IMR-90 (cell line): ENCODE measurements around the gene PALS1.

ENCODE experiments used
- CEBPB ChIP-seq: IDR thresholded peaks from 2 replicates; pipeline ENCODE4 v1.6.1; 2012; ENCODE audit warnings: low read depth, low read length, improper control_type of control experiment
- FOS ChIP-seq: fragments of 150-350 bp; IDR thresholded peaks from 2 replicates; pipeline ENCODE4 v1.6.1; 2016; ENCODE audit warnings: low read depth, low read length
- POLR2A ChIP-seq: IDR thresholded peaks from 2 replicates; pipeline ENCODE4 v1.6.1; 2012; ENCODE audit warnings: mild to moderate bottlenecking, low read depth, low read length
- SMC3 ChIP-seq: fragments of 150-350 bp; IDR thresholded peaks from 2 replicates; pipeline ENCODE4 v1.6.1; 2016; ENCODE audit warnings: low read depth, mild to moderate bottlenecking, antibody characterized with exemption, low read length, moderate library complexity
- TF ChIP-seq, protein P1 (sequence below): conservative IDR thresholded peaks from 2 replicates; pipeline ENCODE4 v1.5.1; 2012; ENCODE audit warnings: mild to moderate bottlenecking, low read depth, low read length, improper control_type of control experiment
- TF ChIP-seq, protein P2 (sequence below): fragments of 150-350 bp; IDR thresholded peaks from 2 replicates; pipeline ENCODE4 v1.6.1; 2017; ENCODE audit warnings: mild to moderate bottlenecking, antibody characterized with exemption, low read length, low read depth
- TF ChIP-seq, protein P3 (sequence below): fragments of 150-350 bp; IDR thresholded peaks from 2 replicates; pipeline ENCODE4 v1.6.1; 2016; ENCODE audit warnings: low read depth, mild to moderate bottlenecking, low read length, moderate library complexity, borderline replicate concordance

- TF ChIP-seq, protein P1, sequence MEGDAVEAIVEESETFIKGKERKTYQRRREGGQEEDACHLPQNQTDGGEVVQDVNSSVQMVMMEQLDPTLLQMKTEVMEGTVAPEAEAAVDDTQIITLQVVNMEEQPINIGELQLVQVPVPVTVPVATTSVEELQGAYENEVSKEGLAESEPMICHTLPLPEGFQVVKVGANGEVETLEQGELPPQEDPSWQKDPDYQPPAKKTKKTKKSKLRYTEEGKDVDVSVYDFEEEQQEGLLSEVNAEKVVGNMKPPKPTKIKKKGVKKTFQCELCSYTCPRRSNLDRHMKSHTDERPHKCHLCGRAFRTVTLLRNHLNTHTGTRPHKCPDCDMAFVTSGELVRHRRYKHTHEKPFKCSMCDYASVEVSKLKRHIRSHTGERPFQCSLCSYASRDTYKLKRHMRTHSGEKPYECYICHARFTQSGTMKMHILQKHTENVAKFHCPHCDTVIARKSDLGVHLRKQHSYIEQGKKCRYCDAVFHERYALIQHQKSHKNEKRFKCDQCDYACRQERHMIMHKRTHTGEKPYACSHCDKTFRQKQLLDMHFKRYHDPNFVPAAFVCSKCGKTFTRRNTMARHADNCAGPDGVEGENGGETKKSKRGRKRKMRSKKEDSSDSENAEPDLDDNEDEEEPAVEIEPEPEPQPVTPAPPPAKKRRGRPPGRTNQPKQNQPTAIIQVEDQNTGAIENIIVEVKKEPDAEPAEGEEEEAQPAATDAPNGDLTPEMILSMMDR, result no peak
- TF ChIP-seq, protein P2, sequence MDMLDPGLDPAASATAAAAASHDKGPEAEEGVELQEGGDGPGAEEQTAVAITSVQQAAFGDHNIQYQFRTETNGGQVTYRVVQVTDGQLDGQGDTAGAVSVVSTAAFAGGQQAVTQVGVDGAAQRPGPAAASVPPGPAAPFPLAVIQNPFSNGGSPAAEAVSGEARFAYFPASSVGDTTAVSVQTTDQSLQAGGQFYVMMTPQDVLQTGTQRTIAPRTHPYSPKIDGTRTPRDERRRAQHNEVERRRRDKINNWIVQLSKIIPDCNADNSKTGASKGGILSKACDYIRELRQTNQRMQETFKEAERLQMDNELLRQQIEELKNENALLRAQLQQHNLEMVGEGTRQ, result no peak
- TF ChIP-seq SMC3 (no peak), POLR2A (no peak), FOS (no peak), CEBPB (no peak)
- TF ChIP-seq, protein P3, sequence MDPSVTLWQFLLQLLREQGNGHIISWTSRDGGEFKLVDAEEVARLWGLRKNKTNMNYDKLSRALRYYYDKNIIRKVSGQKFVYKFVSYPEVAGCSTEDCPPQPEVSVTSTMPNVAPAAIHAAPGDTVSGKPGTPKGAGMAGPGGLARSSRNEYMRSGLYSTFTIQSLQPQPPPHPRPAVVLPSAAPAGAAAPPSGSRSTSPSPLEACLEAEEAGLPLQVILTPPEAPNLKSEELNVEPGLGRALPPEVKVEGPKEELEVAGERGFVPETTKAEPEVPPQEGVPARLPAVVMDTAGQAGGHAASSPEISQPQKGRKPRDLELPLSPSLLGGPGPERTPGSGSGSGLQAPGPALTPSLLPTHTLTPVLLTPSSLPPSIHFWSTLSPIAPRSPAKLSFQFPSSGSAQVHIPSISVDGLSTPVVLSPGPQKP, result no peak
Measured at GRCh38 chr14:67269298-67270060, 28.2 kb downstream of the PALS1 start.
